Measurements from ENCODE around the gene PIGO.

GRCh38 chr9:35060548-35061207 lies 35.7 kb downstream of the PIGO start:
- TF ChIP-seq CTCF (IDR thresholded peaks at IDR 0.05; ENCODE audit: control extremely low read depth in 1 of 3, insufficient read depth in 1 of 3, low read depth in 1 of 3, low read length in 3 of 3): no peak
- TF ChIP-seq EZH2 (IDR thresholded peaks at IDR 0.05; ENCODE audit: low read depth, low read length, severe bottlenecking): no peak
- no peak for TF ChIP-seq SIX5 (IDR thresholded peaks at IDR 0.05; ENCODE audit: low read depth, low read length)
- no peak for TF ChIP-seq ATF3 (IDR thresholded peaks at IDR 0.05; ENCODE audit: insufficient read depth, low read depth, low read length)
- no peak for TF ChIP-seq CHD1 (IDR thresholded peaks at IDR 0.05; ENCODE audit: low read depth, low read length)
- no peak for TF ChIP-seq TBP (IDR thresholded peaks at IDR 0.05; ENCODE audit: low read depth, low read length)
- TF ChIP-seq SIRT6 (IDR thresholded peaks at IDR 0.05; ENCODE audit: low read length): no peak
- TF ChIP-seq NANOG (IDR thresholded peaks at IDR 0.05; ENCODE audit: insufficient read depth, low read depth, low read length, poor library complexity, severe bottlenecking): no peak
- TF ChIP-seq RFX5 (IDR thresholded peaks at IDR 0.05; ENCODE audit: borderline replicate concordance, low read depth, low read length): no peak
- TF ChIP-seq POLR2AphosphoS5 (IDR thresholded peaks at IDR 0.05; ENCODE audit: low read depth, low read length): no peak; the same call in 1 of the 2 replicates
